HTERT RPE-1 (cell line): ENCODE measurements around the gene WTAP.
"Not testable (repeated sequence)": the region's sequence is repeated elsewhere in the genome, so short reads cannot be mapped to it uniquely, and the experiment has no call there.

ENCODE experiments used
- in situ Hi-C: fragments of 300-500 bp; cut with MboI; formaldehyde crosslinking; loops from 4 replicates; pipeline ENCODE4 v1.14.3; 2020; ENCODE audit warnings: low sequenced_read_pairs

Gene WTAP

DNA sequence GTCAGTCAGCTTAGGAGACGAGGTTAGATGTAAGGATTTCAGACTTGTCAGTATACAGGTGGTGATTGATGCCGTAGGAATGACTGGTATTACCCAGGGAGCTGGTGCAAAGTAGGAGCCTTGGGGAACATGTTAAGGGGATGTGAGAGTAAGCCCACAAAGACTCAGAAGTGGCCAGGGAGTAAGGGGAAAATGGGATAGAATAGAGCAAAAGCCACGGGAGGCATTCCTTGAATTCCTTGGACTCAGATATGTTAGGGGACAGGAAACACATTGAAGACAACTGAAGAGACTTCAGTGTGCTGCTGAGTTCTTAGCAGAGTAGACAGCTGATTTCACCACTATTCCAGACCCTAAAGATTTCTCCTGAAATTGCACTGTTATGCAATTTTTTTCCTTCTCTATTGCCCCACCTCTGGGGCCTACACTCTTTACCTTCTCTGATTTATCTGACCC, 33.3 kb downstream of the WTAP start:
- in situ Hi-C loops, result no loop called here

DNA sequence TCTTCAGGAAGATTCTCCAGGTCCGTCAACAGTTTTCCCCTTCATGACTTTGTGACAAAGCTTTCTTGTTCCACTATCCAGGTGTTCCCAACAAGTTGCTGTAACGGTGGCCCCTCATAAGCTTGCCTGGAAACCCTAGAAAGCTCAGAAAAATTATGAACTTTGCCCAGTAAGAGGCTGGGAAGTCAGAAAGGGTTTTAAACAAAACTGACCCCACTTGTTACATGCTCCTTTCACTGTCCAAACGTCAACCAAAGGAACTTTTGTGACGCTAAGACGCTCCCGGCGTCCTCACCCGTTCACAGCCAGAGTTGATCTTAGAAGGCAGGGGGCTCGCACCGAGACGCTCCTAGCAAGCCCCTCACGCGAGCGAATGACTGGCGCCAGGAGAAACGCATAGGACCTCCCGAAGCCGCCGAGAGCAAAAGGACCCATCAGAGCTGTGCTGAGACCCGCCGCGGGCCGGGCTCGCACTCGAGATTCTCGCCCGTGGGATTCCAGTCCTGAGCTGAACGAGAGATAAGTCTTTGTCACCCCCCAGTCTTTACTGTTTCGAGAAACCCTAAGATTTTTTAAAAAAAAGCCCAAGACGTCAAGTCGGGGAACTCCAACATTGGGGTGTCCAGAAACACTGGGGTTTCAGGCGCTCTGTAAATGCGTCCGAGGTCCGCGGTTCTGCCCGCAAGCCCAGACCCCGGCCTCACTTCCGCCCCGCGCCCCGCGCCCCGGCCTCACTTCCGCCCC, 34.0 kb downstream of the WTAP start:
- in situ Hi-C loops, result no loop called here

DNA sequence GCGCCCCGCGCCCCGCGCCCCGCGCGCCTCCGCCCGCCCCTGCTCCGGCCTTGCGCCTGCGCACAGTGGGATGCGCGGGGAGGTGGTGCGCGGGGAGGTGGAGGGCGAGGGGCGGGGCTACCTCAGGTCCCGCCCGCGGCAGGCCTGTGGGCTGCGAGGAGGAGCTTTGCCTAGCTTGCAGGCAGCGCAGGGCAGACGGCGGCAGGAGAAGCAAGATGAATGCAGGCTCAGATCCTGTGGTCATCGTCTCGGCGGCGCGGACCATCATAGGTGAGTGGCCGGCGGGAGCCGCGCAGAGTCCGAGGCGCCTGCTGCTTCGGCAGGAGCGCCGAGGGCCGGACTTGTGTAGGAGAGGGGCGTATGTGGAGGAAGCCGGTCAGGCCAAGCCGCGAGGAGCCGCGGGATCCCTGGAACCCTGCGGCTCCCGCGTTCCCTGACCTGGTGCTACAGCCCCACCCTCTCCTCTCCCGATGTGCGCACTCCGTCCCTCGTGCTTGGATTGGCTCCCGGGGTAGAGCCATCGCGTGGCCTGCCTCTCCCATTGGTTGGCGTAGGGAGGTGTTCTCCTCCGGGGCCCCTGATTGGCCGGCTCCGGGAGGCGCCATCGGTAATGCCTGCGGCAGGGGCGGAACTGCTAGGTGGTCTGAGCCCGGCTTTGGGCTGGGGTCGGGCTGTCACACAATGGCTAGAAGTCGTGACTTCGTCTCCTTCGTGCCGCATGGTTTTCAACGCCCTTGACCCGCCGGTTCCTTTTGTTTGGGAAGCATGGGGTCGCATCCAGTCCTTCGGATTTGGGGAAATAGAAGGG, 34.8 kb downstream of the WTAP start, which contains the start of gene ACAT2:
Gene ACAT2, plus strand, starts transcription at position 173 of the 808 bp plus-strand sequence. Its CDS starts 43 bp downstream, at position 216.
- in situ Hi-C loops, result no loop called here

DNA sequence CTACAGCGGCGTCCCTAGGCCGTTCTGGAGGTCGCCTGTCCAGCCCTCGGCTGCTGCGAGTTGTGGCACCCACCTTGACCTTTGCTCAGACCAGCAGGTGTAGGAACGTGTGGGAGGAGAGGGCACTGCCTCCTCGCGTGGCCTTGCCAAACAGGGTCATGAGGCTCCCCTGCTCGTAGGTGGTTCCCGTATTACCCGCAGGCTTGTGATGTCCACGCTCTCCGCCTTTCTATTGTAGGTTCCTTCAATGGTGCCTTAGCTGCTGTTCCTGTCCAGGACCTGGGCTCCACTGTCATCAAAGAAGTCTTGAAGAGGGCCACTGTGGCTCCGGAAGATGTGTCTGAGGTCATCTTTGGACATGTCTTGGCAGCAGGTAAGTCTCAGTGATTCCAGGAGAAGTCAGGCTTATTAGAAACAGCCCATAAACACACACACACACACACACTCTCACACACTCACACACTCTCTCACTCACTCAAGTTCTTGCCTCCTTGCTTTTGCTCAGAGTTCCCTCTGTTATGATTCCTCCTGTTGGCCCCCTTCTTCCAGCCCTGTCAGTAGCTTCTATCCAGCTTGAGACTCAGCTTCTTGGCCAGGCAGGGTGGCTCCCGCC, 35.5 kb downstream of the WTAP start:
- in situ Hi-C loops, result no loop called here

DNA sequence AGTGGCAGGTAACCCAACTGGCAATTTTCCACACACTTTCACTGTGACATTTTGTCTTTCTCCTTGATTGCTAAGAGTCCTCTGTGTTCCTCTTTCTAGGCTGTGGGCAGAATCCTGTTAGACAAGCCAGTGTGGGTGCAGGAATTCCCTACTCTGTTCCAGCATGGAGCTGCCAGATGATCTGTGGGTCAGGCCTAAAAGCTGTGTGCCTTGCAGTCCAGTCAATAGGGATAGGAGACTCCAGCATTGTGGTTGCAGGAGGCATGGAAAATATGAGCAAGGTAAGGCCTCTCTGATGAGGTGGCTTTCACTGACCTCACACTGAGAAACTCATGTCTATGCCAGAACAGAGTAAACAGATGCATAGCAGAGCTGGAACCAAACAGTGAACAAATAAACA, 39.6 kb downstream of the WTAP start:
- in situ Hi-C loops, result no loop called here

DNA sequence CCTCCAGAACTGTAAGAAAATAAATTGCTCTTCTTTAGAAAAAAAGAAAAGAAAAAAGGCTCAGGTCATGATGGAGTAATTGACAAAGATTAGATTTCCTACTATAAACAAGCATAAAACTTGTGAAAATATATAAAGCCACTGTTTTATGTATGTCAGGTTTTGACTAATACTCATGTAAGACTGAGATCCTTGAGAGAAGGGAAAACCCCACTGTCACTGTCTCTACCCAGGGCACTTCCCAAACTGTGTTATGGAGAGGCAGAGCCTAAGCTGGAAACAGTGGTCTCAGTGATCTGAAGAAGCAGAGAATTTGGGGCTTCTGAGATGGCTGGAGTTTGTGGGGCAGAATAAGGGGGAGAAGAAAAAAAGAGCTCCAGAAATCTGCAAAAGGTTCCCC, 42.2 kb downstream of the WTAP start:
- in situ Hi-C loops, result no loop called here

DNA sequence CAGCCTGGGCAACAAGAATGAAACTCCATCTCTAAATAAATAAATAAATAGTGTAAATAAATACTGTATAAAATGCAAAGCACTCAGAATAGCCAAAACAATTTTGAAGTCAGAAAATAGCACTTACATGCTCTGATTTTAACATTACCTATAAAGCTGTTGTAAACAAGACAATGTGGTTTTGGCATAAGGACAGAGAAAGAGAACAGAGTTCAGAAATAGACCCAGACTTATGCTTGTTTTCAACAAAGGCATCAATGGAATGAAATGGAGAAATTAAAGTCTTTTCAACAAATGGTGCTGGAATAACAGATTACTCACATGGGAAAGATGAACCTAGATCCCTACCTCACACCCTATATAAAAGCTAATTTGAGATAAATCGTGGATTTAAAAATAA, 44.9 kb downstream of the WTAP start:
- in situ Hi-C loops, result no loop called here

DNA sequence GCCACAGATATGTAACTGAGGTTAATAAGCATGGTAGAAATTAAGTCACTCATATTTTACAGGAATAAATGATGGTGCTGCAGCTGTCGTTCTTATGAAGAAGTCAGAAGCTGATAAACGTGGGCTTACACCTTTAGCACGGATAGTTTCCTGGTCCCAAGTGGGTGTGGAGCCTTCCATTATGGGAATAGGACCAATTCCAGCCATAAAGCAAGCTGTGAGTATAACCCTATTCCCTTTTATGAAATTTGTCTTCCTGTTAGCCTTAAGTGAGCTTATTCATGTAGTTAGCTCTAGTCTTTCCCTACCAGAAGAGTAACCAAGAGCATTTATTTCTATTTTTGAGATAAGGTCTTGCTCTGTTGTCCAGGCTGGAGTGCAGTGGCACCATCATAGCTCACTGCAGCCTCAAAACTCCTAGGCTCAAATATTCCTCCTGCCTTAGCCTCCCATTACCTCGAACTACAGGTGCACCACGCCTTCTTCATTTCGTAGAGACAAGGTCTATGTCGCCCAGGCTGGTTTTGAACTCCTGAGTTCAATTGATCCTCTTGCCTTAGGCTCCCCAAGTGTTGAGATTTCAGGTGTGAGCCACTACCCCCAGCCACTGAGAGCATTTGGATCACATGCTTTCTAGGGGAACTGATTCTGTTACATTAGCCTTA, 50.1 kb downstream of the WTAP start:
- in situ Hi-C loops, result no loop called here

DNA sequence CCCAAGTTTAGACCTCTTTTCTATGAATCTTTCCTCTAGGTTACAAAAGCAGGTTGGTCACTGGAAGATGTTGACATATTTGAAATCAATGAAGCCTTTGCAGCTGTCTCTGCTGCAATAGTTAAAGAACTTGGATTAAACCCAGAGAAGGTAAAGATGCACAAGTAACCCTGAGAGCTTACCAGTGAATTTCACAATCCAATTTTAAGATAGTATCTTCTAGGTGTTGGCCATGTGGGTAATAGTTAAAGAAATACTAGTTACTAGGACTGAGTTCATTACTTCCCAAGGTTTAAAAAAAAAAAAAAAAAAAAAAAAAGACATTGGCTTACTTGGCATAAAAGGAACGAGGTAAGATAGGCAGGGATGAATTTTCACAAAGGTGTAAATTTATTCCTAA, 50.8 kb downstream of the WTAP start:
- in situ Hi-C loops, result no loop called here

DNA sequence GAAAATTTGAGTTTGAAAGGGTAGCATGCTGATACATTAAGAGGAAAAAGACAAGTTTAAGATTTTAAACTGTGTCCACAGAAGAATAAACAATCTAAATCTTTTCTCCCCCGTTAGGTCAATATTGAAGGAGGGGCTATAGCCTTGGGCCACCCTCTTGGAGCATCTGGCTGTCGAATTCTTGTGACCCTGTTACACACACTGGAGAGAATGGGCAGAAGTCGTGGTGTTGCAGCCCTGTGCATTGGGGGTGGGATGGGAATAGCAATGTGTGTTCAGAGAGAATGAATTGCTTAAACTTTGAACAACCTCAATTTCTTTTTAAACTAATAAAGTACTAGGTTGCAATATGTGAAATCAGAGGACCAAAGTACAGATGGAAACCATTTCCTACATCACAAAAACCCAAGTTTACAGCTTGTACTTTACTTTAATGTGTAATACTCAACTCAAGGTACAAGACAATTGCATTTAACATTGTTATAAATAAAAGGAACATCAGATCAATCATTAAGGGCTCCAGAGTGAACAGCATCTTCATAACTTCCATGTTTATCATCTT, 51.3 kb downstream of the WTAP start:
- in situ Hi-C loops, result no loop called here

DNA sequence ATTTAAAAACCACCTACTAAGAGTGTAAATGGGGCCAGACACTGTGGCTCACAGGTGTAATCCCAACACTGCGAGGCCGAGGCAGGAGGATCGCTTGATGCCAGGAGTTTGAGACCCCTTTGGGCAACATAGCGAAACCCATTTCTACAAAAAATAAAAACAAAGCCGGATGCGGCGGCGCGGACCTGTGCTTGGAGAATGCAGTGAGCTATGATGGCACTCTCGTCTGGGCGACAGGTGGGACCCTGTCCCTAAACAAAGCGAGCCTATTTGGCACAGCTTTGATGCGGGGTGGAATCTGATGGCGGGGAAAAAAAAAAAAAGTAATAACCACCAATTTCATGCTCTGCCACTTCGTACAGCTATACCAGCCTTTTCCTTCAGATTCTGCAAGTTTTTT, 61.0 kb downstream of the WTAP start:
- in situ Hi-C loops, result no loop called here

DNA sequence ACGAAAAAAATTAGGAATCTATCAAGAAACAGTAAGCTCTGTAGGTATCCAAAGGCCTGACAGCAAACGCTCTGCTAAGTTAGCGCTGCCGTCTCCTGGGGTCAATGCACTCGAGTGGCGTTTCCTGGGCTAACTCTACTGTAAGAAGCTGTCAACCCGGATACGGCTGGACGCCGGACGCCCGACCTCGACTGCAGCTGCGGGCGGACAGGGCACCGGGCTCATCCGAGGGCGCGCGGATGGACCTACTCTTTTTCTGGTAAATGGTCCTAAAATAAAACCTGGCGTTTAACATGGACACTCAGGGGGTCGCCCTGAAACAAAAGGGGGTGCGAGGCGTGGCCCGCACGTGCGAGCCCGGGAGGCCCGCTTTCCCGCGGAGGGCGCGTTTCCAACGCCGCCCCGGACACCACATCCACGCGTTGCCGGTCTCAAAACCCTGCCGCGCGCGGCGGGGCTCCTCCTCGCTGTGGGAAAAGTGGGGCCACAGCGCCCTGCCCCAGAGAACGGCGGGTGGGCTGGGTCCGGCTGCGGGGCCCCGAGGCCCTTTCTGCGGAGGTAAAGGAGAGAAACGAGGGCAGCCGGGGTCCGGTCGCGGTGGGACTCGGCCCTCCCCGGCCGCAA, 61.6 kb downstream of the WTAP start:
- in situ Hi-C loops, result no loop called here

DNA sequence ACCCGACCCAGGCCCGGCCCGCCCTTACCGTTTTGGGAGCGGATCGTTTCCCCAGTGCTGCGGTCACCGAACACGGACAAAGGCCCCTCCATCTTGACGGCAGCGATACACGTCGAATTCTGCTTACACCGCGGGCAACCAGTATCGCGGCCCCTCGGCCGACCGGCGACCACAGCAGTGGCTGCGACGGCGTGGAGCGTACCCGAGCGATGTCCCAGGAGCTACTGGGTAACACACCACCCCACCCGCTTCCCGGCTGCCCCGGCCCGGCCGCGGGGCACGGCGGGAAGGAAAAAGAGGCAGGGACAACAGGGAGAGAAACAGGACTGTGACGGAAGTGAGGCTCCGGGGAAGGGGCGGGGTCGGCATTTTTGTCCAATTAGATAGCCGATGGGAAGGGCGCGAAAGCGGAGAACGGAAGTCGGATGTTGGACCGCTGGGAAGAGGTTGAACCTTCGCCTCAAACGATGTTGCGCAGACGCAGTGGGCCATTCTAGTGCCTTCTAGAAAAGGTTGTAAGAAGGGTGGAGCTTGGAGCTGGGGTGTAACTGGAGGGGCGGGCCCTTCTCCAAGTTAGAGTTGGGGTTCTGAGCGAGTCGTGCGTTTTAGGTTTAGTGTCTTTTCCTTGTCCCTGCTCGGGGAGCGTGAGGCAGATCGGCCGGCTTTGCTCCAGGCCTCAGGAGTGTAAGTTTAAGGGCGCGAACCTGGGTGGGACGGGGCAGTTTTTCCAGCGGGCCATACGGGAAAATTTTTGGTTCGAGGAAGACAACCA, 62.3 kb downstream of the WTAP start, which contains the start of gene TCP1:
Gene TCP1, minus strand, starts transcription at position 226 of the 772 bp plus-strand sequence. Its CDS starts 134 bp downstream, at position 92.
- in situ Hi-C loops, result no loop called here

DNA sequence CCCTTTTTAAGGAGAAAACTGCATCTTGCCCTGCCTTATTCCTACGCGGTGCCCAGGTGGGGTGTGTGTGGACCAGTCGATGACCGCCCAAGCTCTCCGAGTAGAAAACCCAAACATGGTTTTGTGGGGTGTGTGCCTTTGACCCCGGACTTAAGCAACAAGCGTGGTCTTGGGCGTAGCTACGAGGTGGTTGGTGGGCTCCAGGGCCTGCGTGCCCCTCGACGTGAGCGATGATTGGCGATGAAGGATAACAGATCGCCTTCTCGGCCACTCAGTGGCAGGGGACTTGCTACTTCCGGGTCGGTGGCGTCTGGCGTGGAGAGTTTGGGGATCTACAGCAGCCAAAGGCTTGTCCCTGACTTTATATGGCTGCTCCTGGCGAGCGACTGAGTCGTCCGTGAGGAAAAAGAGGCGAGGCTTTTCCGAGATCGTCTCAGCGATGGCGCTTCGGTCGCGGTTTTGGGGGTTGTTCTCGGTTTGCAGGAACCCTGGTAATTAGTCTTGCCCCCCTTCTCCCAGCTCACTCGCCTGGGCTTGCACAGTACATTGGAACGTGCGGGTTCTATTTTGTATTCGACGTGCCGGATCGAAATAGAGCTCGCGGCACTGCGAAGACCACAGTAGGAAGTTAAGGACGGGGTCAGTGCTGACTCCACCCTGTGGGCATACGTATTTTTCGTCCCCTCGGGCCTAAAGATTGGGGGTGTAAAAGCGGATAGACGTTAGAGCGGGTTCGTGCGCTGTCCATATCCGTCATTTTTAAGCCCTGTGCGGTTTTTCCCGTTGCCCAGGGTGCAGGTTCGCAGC, 63.0 kb downstream of the WTAP start, which contains the start of gene MRPL18:
Gene MRPL18, plus strand, starts transcription at position 319 of the 807 bp plus-strand sequence. Its CDS starts 121 bp downstream, at position 440.
- in situ Hi-C loops, result no loop called here

DNA sequence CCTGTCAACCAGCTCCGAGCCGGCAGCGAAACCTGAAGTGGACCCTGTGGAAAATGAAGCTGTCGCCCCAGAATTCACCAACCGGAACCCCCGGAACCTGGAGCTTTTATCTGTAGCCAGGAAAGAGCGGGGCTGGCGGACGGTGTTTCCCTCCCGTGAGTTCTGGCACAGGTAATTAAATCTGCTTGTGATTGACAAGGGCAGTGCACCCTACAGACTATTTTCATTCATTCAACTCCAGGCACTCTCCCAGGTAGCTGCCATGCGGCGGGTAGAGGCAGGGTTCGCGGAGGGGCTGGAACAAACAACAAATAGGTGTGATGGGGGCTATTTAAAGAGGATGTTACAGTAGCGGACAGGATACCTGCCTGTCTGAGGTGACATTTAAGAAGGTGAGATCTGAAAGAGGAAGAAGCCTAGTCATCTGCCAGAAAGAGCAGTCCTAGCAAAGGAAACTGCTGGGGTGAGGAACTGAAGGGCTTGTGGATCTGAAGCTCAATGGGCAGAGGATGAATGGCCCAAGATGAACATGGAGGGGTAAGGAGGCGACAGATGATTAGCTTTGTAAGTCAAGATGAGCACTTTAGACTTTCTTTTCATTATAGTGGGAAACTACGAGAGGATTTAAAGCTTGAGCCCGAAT, 63.8 kb downstream of the WTAP start:
- in situ Hi-C loops, result no loop called here

DNA sequence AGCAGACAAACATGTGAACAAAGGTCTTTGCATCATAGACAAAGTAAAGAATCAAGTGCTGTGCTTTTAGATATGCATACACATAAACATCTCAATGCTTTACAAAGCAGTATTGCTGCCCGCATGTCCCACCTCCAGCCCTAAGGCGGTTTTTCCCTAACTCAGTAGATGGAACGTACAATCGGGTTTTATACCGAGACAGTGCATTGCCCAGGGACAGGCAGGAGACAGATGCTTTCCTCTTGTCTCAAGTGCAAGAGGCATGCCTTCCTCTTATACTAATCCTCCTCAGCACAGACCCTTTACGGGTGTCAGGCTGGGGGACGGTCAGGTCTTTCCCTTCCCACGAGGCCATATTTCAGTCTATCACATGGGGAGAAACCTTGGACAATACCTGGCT, 67.7 kb downstream of the WTAP start:
- in situ Hi-C loops, result not testable (repeated sequence)

DNA sequence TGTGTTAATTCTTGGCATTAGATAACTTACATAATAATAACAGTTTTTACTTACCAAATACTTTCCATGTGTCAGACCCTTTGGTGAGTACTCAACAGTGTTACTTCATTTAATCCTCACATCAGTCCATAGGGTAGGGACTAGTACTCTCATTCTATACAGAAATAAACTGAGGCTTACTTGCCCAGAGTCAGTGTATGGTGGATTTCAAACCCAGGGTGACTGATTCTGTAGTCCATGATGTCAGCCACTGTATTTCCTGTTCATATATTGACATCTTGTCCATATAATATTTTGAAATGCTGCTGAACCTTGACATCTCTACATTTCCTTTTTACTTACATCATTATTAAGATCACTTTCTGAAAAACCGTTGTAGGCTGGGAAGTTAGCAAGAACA, 70.2 kb downstream of the WTAP start:
- in situ Hi-C loops, result no loop called here
